GM23338 (cell line): ENCODE results near the gene STAT5B.
"Not testable (repeated sequence)": the region's sequence is repeated elsewhere in the genome, so short reads cannot be mapped to it uniquely, and the experiment has no call there.

Source experiments
- CREB1 ChIP-seq: fragments of 250-450 bp; sonication (Bioruptor Pico); IDR thresholded peaks from 2 replicates; pipeline ENCODE4 v1.5.0; 2020; ENCODE audit warnings: low read depth, mild to moderate bottlenecking, moderate library complexity
- EZH2 ChIP-seq: fragments of 200-600 bp; sonication (generic); IDR thresholded peaks from one replicate; pipeline ENCODE4 v1.8.0; 2017; ENCODE audit warnings: antibody characterized with exemption, mild to moderate bottlenecking, low read depth; ENCODE audit not compliant: unreplicated experiment
- EZH2phosphoT487 ChIP-seq: fragments of 200-600 bp; sonication (generic); IDR thresholded peaks from one replicate; pipeline ENCODE4 v1.8.1; 2018; ENCODE audit warnings: antibody characterized with exemption; ENCODE audit not compliant: unreplicated experiment
- JUNB ChIP-seq: IDR thresholded peaks from one replicate; pipeline ENCODE4 v1.6.1; 2016; ENCODE audit warnings: antibody characterized with exemption; ENCODE audit not compliant: unreplicated experiment
- NANOG ChIP-seq: IDR thresholded peaks from 2 replicates; pipeline ENCODE4 v1.6.1; 2016; ENCODE audit warnings: antibody characterized with exemption, borderline replicate concordance
- POLR2AphosphoS5 ChIP-seq: IDR thresholded peaks from 2 replicates; pipeline ENCODE4 v1.6.1; 2016; ENCODE audit warnings: antibody characterized with exemption, low read depth
- STAT1 ChIP-seq: IDR thresholded peaks from one replicate; pipeline ENCODE4 v1.6.1; 2016; ENCODE audit warnings: antibody characterized with exemption; ENCODE audit not compliant: unreplicated experiment
- ZNF114 ChIP-seq: fragments of 250-450 bp; sonication (Bioruptor Pico); IDR thresholded peaks from 2 replicates; pipeline ENCODE4 v1.5.0; 2020; ENCODE audit warnings: mild to moderate bottlenecking, moderate library complexity
- ZNF331 ChIP-seq: fragments of 250-450 bp; sonication (Bioruptor Pico); IDR thresholded peaks from 2 replicates; pipeline ENCODE4 v1.5.0; 2020; ENCODE audit warnings: low read depth, mild to moderate bottlenecking, moderate library complexity
- TF ChIP-seq, protein P1 (sequence below), 2 experiments: fragments of 200-600 bp in 1 of 2; sonication (generic) in 1 of 2; conservative IDR thresholded peaks; 2 replicates each; pipeline versions ENCODE4 v1.5.1 to v1.6.1; 2016 to 2017; ENCODE audit warnings: antibody characterized with exemption in 2 of 2, low read depth in 2 of 2, mild to moderate bottlenecking in 2 of 2, moderate library complexity in 1 of 2
- TF ChIP-seq, protein P2 (sequence below): IDR thresholded peaks from one replicate; pipeline ENCODE4 v1.6.1; 2018; ENCODE audit warnings: antibody characterized with exemption; ENCODE audit not compliant: unreplicated experiment
- TF ChIP-seq, protein P3 (sequence below): IDR thresholded peaks from 2 replicates; pipeline ENCODE4 v1.6.1; 2016; ENCODE audit warnings: antibody characterized with exemption
- TF ChIP-seq, protein P4 (sequence below): fragments of 250-450 bp; sonication (Bioruptor Pico); IDR thresholded peaks from 2 replicates; pipeline ENCODE4 v1.5.0; 2020; ENCODE audit warnings: mild to moderate bottlenecking, moderate library complexity

DNA sequence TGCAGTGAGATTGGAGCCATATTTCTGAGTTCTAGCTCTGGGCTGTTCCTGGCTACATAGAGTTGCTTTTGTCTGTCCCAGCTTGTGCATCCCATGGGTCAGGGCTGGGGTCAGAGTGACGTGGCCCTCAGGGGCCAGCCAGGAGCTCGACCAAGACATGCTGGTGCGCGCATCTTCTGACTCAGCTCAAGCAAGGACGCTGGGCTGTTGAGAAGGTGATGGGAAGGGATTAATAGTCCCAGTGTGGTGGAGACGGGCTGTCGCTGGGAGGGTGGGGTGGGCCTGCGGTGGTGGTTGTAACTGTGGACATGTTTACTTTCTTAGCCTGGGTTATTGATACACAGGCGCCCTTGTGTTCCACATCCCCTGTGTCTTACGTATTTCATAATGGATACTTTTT, 21.6 kb upstream of the STAT5B start:
- TF ChIP-seq, protein P1, sequence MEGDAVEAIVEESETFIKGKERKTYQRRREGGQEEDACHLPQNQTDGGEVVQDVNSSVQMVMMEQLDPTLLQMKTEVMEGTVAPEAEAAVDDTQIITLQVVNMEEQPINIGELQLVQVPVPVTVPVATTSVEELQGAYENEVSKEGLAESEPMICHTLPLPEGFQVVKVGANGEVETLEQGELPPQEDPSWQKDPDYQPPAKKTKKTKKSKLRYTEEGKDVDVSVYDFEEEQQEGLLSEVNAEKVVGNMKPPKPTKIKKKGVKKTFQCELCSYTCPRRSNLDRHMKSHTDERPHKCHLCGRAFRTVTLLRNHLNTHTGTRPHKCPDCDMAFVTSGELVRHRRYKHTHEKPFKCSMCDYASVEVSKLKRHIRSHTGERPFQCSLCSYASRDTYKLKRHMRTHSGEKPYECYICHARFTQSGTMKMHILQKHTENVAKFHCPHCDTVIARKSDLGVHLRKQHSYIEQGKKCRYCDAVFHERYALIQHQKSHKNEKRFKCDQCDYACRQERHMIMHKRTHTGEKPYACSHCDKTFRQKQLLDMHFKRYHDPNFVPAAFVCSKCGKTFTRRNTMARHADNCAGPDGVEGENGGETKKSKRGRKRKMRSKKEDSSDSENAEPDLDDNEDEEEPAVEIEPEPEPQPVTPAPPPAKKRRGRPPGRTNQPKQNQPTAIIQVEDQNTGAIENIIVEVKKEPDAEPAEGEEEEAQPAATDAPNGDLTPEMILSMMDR (conservative IDR thresholded peaks at IDR 0.05; ENCODE audit: low read depth in 2 of 2), result not testable (repeated sequence)
- TF ChIP-seq STAT1; EZH2phosphoT487; POLR2AphosphoS5; CREB1; EZH2; JUNB; ZNF331 (CRISPR knock-in tag); NANOG; ZNF114 (CRISPR knock-in tag): not testable (repeated sequence)
- TF ChIP-seq, protein P2, sequence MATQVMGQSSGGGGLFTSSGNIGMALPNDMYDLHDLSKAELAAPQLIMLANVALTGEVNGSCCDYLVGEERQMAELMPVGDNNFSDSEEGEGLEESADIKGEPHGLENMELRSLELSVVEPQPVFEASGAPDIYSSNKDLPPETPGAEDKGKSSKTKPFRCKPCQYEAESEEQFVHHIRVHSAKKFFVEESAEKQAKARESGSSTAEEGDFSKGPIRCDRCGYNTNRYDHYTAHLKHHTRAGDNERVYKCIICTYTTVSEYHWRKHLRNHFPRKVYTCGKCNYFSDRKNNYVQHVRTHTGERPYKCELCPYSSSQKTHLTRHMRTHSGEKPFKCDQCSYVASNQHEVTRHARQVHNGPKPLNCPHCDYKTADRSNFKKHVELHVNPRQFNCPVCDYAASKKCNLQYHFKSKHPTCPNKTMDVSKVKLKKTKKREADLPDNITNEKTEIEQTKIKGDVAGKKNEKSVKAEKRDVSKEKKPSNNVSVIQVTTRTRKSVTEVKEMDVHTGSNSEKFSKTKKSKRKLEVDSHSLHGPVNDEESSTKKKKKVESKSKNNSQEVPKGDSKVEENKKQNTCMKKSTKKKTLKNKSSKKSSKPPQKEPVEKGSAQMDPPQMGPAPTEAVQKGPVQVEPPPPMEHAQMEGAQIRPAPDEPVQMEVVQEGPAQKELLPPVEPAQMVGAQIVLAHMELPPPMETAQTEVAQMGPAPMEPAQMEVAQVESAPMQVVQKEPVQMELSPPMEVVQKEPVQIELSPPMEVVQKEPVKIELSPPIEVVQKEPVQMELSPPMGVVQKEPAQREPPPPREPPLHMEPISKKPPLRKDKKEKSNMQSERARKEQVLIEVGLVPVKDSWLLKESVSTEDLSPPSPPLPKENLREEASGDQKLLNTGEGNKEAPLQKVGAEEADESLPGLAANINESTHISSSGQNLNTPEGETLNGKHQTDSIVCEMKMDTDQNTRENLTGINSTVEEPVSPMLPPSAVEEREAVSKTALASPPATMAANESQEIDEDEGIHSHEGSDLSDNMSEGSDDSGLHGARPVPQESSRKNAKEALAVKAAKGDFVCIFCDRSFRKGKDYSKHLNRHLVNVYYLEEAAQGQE, result not testable (repeated sequence)
- TF ChIP-seq, protein P3, sequence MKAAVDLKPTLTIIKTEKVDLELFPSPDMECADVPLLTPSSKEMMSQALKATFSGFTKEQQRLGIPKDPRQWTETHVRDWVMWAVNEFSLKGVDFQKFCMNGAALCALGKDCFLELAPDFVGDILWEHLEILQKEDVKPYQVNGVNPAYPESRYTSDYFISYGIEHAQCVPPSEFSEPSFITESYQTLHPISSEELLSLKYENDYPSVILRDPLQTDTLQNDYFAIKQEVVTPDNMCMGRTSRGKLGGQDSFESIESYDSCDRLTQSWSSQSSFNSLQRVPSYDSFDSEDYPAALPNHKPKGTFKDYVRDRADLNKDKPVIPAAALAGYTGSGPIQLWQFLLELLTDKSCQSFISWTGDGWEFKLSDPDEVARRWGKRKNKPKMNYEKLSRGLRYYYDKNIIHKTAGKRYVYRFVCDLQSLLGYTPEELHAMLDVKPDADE, result not testable (repeated sequence)
- TF ChIP-seq, protein P4, sequence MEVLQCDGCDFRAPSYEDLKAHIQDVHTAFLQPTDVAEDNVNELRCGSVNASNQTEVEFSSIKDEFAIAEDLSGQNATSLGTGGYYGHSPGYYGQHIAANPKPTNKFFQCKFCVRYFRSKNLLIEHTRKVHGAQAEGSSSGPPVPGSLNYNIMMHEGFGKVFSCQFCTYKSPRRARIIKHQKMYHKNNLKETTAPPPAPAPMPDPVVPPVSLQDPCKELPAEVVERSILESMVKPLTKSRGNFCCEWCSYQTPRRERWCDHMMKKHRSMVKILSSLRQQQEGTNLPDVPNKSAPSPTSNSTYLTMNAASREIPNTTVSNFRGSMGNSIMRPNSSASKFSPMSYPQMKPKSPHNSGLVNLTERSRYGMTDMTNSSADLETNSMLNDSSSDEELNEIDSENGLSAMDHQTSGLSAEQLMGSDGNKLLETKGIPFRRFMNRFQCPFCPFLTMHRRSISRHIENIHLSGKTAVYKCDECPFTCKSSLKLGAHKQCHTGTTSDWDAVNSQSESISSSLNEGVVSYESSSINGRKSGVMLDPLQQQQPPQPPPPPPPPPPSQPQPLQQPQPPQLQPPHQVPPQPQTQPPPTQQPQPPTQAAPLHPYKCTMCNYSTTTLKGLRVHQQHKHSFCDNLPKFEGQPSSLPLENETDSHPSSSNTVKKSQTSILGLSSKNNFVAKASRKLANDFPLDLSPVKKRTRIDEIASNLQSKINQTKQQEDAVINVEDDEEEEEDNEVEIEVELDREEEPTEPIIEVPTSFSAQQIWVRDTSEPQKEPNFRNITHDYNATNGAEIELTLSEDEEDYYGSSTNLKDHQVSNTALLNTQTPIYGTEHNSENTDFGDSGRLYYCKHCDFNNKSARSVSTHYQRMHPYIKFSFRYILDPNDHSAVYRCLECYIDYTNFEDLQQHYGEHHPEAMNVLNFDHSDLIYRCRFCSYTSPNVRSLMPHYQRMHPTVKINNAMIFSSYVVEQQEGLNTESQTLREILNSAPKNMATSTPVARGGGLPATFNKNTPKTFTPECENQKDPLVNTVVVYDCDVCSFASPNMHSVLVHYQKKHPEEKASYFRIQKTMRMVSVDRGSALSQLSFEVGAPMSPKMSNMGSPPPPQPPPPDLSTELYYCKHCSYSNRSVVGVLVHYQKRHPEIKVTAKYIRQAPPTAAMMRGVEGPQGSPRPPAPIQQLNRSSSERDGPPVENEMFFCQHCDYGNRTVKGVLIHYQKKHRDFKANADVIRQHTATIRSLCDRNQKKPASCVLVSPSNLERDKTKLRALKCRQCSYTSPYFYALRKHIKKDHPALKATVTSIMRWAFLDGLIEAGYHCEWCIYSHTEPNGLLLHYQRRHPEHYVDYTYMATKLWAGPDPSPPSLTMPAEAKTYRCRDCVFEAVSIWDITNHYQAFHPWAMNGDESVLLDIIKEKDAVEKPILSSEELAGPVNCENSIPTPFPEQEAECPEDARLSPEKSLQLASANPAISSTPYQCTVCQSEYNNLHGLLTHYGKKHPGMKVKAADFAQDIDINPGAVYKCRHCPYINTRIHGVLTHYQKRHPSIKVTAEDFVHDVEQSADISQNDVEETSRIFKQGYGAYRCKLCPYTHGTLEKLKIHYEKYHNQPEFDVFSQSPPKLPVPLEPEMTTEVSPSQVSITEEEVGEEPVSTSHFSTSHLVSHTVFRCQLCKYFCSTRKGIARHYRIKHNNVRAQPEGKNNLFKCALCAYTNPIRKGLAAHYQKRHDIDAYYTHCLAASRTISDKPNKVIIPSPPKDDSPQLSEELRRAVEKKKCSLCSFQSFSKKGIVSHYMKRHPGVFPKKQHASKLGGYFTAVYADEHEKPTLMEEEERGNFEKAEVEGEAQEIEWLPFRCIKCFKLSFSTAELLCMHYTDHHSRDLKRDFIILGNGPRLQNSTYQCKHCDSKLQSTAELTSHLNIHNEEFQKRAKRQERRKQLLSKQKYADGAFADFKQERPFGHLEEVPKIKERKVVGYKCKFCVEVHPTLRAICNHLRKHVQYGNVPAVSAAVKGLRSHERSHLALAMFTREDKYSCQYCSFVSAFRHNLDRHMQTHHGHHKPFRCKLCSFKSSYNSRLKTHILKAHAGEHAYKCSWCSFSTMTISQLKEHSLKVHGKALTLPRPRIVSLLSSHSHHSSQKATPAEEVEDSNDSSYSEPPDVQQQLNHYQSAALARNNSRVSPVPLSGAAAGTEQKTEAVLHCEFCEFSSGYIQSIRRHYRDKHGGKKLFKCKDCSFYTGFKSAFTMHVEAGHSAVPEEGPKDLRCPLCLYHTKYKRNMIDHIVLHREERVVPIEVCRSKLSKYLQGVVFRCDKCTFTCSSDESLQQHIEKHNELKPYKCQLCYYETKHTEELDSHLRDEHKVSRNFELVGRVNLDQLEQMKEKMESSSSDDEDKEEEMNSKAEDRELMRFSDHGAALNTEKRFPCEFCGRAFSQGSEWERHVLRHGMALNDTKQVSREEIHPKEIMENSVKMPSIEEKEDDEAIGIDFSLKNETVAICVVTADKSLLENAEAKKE (CRISPR knock-in tag), result not testable (repeated sequence)
